Panc1 (cell line): Measurements from ENCODE around the gene DNM1L. TPM values are rescaled to one million over a fixed set of nuclear protein-coding genes. Genes with fewer than 3 reads are reported as not detected.

Experiments
- ATAC-seq: fragments of 200-7000 bp; cut with Tn5 transposase; 2 replicates; pipeline ENCODE4 v1.9.1; 2020; ENCODE audit warnings: mild to moderate bottlenecking, moderate library complexity
- BruUV-seq: library from RNA; stranded (reverse); fragments of 400-500 nt; replicated peaks from 2 replicates; lab custom pipeline; 2021; lab: Mats Ljungman, UMichigan
- CTCF ChIA-PET: fragments of 300-600 bp; sonication (Branson Sonifier 250); formaldehyde crosslinking; loops from one replicate; lab custom pipeline; 2022; ENCODE audit warnings: antibody characterized with exemption; lab: Charles Lee
- POLR2A ChIA-PET: fragments of 300-600 bp; sonication (Branson Sonifier 250); formaldehyde crosslinking; loops from one replicate; lab custom pipeline; 2022; ENCODE audit warnings: antibody characterized with exemption; lab: Charles Lee
- DNase-seq: peaks from one replicate; pipeline ENCODE4 v3.0.0-alpha.2; 2010; ENCODE audit warnings: low read depth, low spot score
- H3K27ac ChIP-seq: 2 replicates; pipeline ENCODE4 v1.5.1; 2011; ENCODE audit warnings: mild to moderate bottlenecking, low read length, inconsistent platforms
- H3K27me3 ChIP-seq: fragments of 200-500 bp; sonication (Bioruptor generic); 2 replicates; pipeline ENCODE4 v1.6.0; 2014; ENCODE audit warnings: low read length, inconsistent platforms; ENCODE audit not compliant: control insufficient read depth, insufficient read depth
- H3K36me3 ChIP-seq: fragments of 200-500 bp; sonication (Bioruptor generic); 2 replicates; pipeline ENCODE4 v1.5.1; 2014; ENCODE audit warnings: inconsistent platforms, mild to moderate bottlenecking, low read length, moderate library complexity; ENCODE audit not compliant: control insufficient read depth, insufficient read depth
- H3K4me1 ChIP-seq: 2 replicates; pipeline ENCODE4 v1.5.1; 2011; ENCODE audit warnings: inconsistent platforms, mild to moderate bottlenecking, low read length, moderate library complexity; ENCODE audit not compliant: control insufficient read depth, insufficient read depth
- H3K4me3 ChIP-seq, 2 experiments: 2 replicates each; pipeline ENCODE4 v1.5.1; 2011 to 2012; ENCODE audit warnings: low read depth in 2 of 2, low read length in 2 of 2, mild to moderate bottlenecking in 2 of 2, inconsistent platforms in 1 of 2, moderate library complexity in 1 of 2
- H3K9me3 ChIP-seq: fragments of 200-500 bp; sonication (Bioruptor generic); 2 replicates; pipeline ENCODE4 v1.5.1; 2014; ENCODE audit warnings: low read depth, mild to moderate bottlenecking, inconsistent platforms, low read length, moderate library complexity; ENCODE audit not compliant: control insufficient read depth, insufficient read depth
- POLR2AphosphoS5 ChIP-seq: IDR thresholded peaks from 2 replicates; pipeline ENCODE4 v1.6.1; 2012; ENCODE audit warnings: mild to moderate bottlenecking, low read depth, low read length, moderate library complexity
- REST ChIP-seq, 2 experiments: IDR thresholded peaks; 2 replicates each; pipeline ENCODE4 v1.6.1; 2011 to 2012; ENCODE audit warnings: low read depth in 2 of 2, control low read depth in 1 of 2, low read length in 1 of 2, mild to moderate bottlenecking in 1 of 2, moderate library complexity in 1 of 2; ENCODE audit not compliant: insufficient read depth in 1 of 2
- SIN3A ChIP-seq: IDR thresholded peaks from 2 replicates; pipeline ENCODE4 v1.6.1; 2012; ENCODE audit warnings: low read depth, mild to moderate bottlenecking, low read length, moderate library complexity, borderline replicate concordance; ENCODE audit not compliant: insufficient read depth
- TCF7L2 ChIP-seq: IDR thresholded peaks from 2 replicates; pipeline ENCODE4 v1.6.1; 2011; ENCODE audit warnings: mild to moderate bottlenecking, low read depth, low read length, inconsistent platforms
- in situ Hi-C: cut with HindIII; loops from 2 replicates; pipeline ENCODE4 v1.10.0; 2016; ENCODE audit warnings: low sequenced_read_pairs, low pct_unique_long_range_greater_than_20kb
- intact Hi-C: fragments of 100-400 bp; cut with micrococcal nuclease; formaldehyde crosslinking; loops from one replicate; pipeline ENCODE4 v1.10.0; 2022; ENCODE audit not compliant: unreplicated experiment
- total RNA-seq: library from RNA; stranded (reverse); gene quantifications from one replicate; pipeline ENCODE4 v1.2.1, GENCODE V29; 2021; ENCODE audit not compliant: unreplicated experiment
- TF ChIP-seq, protein P1 (sequence below): fragments of 450-650 bp; IDR thresholded peaks from 2 replicates; pipeline ENCODE4 v1.5.1; 2017; ENCODE audit warnings: mild to moderate bottlenecking

The DNM1L gene
- total RNA-seq, 1 experiment from 2014 or later = 91.8 TPM

DNA sequence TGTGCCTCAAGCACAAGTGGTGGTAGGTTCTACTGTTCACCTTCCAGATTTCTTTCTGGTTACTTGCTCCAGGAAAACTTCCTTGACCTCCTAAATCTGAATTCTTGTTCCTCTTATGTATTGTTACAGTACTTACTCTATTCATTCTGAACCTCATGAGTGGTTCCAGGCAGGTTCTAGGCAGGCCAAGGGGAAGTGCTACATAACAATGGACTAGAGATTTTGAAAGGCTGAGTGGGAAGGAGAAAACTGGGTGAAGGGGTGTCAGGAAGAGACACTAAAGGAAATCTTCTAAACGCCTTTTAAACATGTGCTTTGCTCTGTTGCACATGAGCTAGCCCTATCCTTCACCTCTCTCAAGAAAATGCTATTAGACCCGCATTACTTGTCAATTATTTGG, 75.0 kb downstream of the DNM1L start:
- TF ChIP-seq TCF7L2 (no peak), SIN3A (no peak), POLR2AphosphoS5 (no peak), REST (IDR thresholded peaks at IDR 0.05; ENCODE audit: insufficient read depth in 1 of 2, low read depth in 2 of 2, low read length in 1 of 2) (no peak)
- TF ChIP-seq, protein P1, sequence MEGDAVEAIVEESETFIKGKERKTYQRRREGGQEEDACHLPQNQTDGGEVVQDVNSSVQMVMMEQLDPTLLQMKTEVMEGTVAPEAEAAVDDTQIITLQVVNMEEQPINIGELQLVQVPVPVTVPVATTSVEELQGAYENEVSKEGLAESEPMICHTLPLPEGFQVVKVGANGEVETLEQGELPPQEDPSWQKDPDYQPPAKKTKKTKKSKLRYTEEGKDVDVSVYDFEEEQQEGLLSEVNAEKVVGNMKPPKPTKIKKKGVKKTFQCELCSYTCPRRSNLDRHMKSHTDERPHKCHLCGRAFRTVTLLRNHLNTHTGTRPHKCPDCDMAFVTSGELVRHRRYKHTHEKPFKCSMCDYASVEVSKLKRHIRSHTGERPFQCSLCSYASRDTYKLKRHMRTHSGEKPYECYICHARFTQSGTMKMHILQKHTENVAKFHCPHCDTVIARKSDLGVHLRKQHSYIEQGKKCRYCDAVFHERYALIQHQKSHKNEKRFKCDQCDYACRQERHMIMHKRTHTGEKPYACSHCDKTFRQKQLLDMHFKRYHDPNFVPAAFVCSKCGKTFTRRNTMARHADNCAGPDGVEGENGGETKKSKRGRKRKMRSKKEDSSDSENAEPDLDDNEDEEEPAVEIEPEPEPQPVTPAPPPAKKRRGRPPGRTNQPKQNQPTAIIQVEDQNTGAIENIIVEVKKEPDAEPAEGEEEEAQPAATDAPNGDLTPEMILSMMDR = no peak
- peak overlapping the region; percentile 93 to 98 for H3K4me3 ChIP-seq
- ATAC-seq (no peak), DNase-seq (no peak)
- intact Hi-C loops = no loop called here
- peaks cover 4% of the 10 kb centered on the region; the same call in 1 of the 2 replicates for H3K27me3 ChIP-seq
- H3K27ac ChIP-seq = peak overlapping the region; percentile 99
- no TSS peak for BruUV-seq
- in situ Hi-C loops = no loop called here
- ChIA-PET POLR2A (interaction anchor here (0.7 kb wide), 1 partner anchor 708 kb away, joined by 11 read pairs; no protein-coding TSS in a partner anchor), CTCF (interaction anchor here (1.2 to 1.5 kb wide), 3 partner anchors 13 to 298 kb away, joined by 3 to 9 read pairs (median 4); no protein-coding TSS in a partner anchor)
- H3K36me3 ChIP-seq = peaks cover 24% of the 10 kb centered on the region
- H3K9me3 ChIP-seq = no peaks in the 10 kb centered on the region
- H3K4me1 ChIP-seq = peaks cover 10% of the 10 kb centered on the region

- ATAC-seq (peak; percentile 78), DNase-seq (peak; percentile 81)
- intact Hi-C loops = no loop called here
- in situ Hi-C loops = no loop called here
- POLR2A ChIA-PET = interaction anchor here (0.6 to 0.9 kb wide), 6 partner anchors 8 to 1505 kb away, joined by 3 to 12 read pairs (median 3); no protein-coding TSS in a partner anchor
- peak overlapping the region; percentile 93 to 98 for H3K4me3 ChIP-seq
- TF ChIP-seq, protein P1 = peak; percentile 96
- 0 out of 2 replicates have a peak, but pooled peaks have one; percentile 83 for TF ChIP-seq SIN3A
- TF ChIP-seq REST (IDR thresholded peaks at IDR 0.05; ENCODE audit: insufficient read depth in 1 of 2, low read depth in 2 of 2, low read length in 1 of 2) = no peak
- H3K9me3 ChIP-seq = no peaks in the 10 kb centered on the region
- CTCF ChIA-PET = interaction anchor here (0.6 to 1.5 kb wide), 10 partner anchors 14 to 1284 kb away, joined by 3 to 9 read pairs (median 4); no protein-coding TSS in a partner anchor
- peaks cover 24% of the 10 kb centered on the region for H3K36me3 ChIP-seq
- BruUV-seq = no TSS peak
- H3K27ac ChIP-seq = peak overlapping the region; percentile 99
- peaks cover 10% of the 10 kb centered on the region for H3K4me1 ChIP-seq
- peaks cover 6% of the 10 kb centered on the region; the same call in 1 of the 2 replicates for H3K27me3 ChIP-seq
These were observed 76.1 kb downstream of the DNM1L start for GRCh38 chr12:32755051-32755653.
